OCI-LY3 (cell line): ENCODE data around the gene IPO4.

ENCODE experiments used
- H2AFZ ChIP-seq: fragments of 200-600, 300-600 bp; shearing (Covaris generic); 2 replicates; pipeline ENCODE4 v1.6.0; 2014; ENCODE audit warnings: antibody characterized with exemption, low read depth, low read length
- H3K27ac ChIP-seq: fragments of 200-600, 300-600 bp; sonication (generic); 2 replicates; pipeline ENCODE4 v1.5.1; 2014; ENCODE audit warnings: mild to moderate bottlenecking, low read length, moderate library complexity, mixed read lengths
- H3K27me3 ChIP-seq: fragments of 200-600, 300-600 bp; sonication (generic); 2 replicates; pipeline ENCODE4 v1.6.1; 2014; ENCODE audit warnings: low read depth, low read length, mixed read lengths
- H3K36me3 ChIP-seq: fragments of 200-600, 300-600 bp; sonication (generic); replicated peaks from 2 replicates; pipeline ENCODE3; 2014; ENCODE audit warnings: low read depth, low read length, mixed read lengths
- H3K4me1 ChIP-seq: fragments of 300-600, 200-600 bp; sonication (generic); 2 replicates; pipeline ENCODE4 v1.6.1; 2014; ENCODE audit warnings: low read length, mixed read lengths
- H3K4me2 ChIP-seq: fragments of 200-600, 300-600 bp; sonication (generic); 2 replicates; pipeline ENCODE4 v1.6.1; 2014; ENCODE audit warnings: low read length, mixed read lengths
- H3K4me3 ChIP-seq: fragments of 300-600, 200-600 bp; sonication (generic); 2 replicates; pipeline ENCODE4 v1.5.1; 2014; ENCODE audit warnings: antibody characterized with exemption, mild to moderate bottlenecking, low read length, moderate library complexity
- H3K79me2 ChIP-seq: fragments of 300-600, 200-600 bp; shearing (Covaris generic); 2 replicates; pipeline ENCODE4 v1.6.1; 2014; ENCODE audit warnings: mild to moderate bottlenecking, low read length, mixed read lengths
- H3K9ac ChIP-seq: fragments of 300-600, 200-600 bp; shearing (Covaris generic); 2 replicates; pipeline ENCODE4 v1.6.0; 2014; ENCODE audit warnings: mild to moderate bottlenecking, low read length, moderate library complexity
- H3K9me3 ChIP-seq: fragments of 200-600, 300-600 bp; shearing (Covaris generic); 2 replicates; pipeline ENCODE4 v1.6.1; 2014; ENCODE audit warnings: low read length, mixed read lengths; ENCODE audit not compliant: insufficient read depth
- H4K20me1 ChIP-seq: fragments of 200-600, 300-600 bp; sonication (generic); 2 replicates; pipeline ENCODE4 v1.6.1; 2016; ENCODE audit warnings: low read length, mixed read lengths; ENCODE audit not compliant: insufficient read depth
- EZH2phosphoT487 ChIP-seq: fragments of 200-600 bp; shearing (Covaris generic); IDR thresholded peaks from 2 replicates; pipeline ENCODE4 v1.6.1; 2018; ENCODE audit warnings: antibody characterized with exemption, mixed run types, low read depth
- TF ChIP-seq, protein P1 (sequence below): fragments of 200-600, 300-600 bp; sonication (generic); IDR thresholded peaks from 2 replicates; pipeline ENCODE4 v1.5.1; 2014; ENCODE audit warnings: antibody characterized with exemption, low read length, low read depth

The IPO4 gene

DNA sequence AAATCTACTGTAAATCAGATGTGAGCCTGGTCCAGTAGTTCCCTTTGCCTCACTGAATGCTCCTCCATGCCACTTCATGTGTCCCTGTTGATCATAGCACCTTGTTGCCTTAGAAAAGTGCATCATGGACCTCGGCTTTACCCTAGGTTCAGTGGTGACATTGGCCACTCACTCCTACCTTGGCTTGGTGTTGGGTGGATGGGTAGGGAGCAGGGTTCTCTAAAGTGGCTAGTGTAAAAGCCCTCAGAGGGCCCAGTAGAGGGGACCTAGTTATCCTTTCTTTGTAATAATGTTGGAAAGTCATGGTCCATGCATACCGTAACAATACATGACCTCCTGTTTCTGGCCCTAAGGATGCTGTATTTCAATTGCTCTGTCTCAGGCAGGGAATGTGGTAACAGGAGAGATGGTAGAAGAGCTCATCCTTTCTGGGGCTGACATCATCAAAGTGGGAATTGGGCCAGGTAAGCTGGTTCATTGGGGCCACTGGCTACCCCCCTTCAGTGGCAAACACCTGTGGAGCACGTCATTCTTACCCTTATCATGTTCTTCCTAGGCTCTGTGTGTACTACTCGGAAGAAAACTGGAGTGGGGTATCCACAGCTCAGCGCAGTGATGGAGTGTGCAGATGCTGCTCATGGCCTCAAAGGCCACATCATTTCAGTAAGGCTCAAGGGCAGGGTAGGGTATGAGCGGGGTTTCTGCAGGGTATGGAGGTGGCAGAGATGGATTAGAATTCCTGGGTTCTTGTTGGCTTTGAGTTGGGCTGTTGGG lies 48.3 kb upstream of the IPO4 start:
- peaks cover 3% of the 10 kb centered on the region; the same call in 1 of the 2 replicates for H4K20me1 ChIP-seq
- H3K27me3 ChIP-seq = no peaks in the 10 kb centered on the region
- H3K4me1 ChIP-seq = peaks cover 12% of the 10 kb centered on the region
- H3K9me3 ChIP-seq = no peaks in the 10 kb centered on the region
- H3K79me2 ChIP-seq = peaks cover 12% of the 10 kb centered on the region
- H3K4me3 ChIP-seq = no peak overlapping the region
- no peak overlapping the region for H3K4me2 ChIP-seq
- H3K9ac ChIP-seq = no peak overlapping the region
- TF ChIP-seq, protein P1, sequence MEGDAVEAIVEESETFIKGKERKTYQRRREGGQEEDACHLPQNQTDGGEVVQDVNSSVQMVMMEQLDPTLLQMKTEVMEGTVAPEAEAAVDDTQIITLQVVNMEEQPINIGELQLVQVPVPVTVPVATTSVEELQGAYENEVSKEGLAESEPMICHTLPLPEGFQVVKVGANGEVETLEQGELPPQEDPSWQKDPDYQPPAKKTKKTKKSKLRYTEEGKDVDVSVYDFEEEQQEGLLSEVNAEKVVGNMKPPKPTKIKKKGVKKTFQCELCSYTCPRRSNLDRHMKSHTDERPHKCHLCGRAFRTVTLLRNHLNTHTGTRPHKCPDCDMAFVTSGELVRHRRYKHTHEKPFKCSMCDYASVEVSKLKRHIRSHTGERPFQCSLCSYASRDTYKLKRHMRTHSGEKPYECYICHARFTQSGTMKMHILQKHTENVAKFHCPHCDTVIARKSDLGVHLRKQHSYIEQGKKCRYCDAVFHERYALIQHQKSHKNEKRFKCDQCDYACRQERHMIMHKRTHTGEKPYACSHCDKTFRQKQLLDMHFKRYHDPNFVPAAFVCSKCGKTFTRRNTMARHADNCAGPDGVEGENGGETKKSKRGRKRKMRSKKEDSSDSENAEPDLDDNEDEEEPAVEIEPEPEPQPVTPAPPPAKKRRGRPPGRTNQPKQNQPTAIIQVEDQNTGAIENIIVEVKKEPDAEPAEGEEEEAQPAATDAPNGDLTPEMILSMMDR = no peak
- no peak for TF ChIP-seq EZH2phosphoT487
- peaks cover 48% of the 10 kb centered on the region for H3K36me3 ChIP-seq
- no peak overlapping the region for H3K27ac ChIP-seq
- no peak overlapping the region for H2AFZ ChIP-seq

DNA sequence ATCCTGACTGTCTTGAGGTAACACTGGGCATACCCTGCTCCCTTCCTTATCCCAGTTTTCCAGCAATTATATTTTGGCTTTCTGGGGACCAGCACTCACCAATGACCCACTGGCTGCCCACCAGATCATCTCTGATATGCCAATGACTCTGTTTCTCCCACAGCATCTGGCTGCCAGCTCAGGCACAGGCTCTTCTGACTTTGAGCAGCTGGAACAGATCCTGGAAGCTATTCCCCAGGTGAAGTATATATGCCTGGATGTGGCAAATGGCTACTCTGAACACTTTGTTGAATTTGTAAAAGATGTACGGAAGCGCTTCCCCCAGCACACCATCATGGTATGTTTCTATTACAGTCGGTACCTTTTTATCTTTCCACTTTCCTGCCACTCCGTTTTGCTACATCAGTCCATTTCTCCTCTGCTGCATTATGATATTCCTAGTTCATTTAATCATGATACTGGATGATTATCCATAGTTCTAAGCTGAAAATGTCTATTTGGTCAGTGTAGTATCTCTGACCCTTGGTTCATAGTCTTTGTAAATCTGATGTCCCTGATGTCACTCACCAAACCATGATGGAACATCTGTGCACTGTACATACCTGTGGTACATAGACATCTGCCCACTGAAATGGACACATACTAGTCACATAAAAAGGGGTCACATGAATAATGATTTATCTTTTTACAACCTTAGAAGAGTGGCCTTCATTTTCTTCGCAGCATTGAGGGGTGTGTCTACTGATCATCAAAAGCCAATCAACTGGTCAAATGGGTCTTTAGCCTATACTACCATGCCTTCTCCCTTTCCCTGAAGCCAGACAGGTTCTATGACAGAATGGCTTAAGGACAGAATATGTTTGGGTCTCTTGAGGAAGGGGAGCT lies 47.4 kb upstream of the IPO4 start:
- Histone ChIP-seq H3K4me2 (no peak overlapping the region), H4K20me1 (no peaks in the 10 kb centered on the region), H3K27me3 (no peaks in the 10 kb centered on the region), H2AFZ (no peak overlapping the region), H3K79me2 (peaks cover 20% of the 10 kb centered on the region), H3K36me3 (peaks cover 46% of the 10 kb centered on the region), H3K27ac (no peak overlapping the region), H3K4me3 (no peak overlapping the region), H3K4me1 (peaks cover 10% of the 10 kb centered on the region), H3K9me3 (no peaks in the 10 kb centered on the region), H3K9ac (no peak overlapping the region)
- TF ChIP-seq EZH2phosphoT487 = no peak
- TF ChIP-seq, protein P1 = no peak

DNA sequence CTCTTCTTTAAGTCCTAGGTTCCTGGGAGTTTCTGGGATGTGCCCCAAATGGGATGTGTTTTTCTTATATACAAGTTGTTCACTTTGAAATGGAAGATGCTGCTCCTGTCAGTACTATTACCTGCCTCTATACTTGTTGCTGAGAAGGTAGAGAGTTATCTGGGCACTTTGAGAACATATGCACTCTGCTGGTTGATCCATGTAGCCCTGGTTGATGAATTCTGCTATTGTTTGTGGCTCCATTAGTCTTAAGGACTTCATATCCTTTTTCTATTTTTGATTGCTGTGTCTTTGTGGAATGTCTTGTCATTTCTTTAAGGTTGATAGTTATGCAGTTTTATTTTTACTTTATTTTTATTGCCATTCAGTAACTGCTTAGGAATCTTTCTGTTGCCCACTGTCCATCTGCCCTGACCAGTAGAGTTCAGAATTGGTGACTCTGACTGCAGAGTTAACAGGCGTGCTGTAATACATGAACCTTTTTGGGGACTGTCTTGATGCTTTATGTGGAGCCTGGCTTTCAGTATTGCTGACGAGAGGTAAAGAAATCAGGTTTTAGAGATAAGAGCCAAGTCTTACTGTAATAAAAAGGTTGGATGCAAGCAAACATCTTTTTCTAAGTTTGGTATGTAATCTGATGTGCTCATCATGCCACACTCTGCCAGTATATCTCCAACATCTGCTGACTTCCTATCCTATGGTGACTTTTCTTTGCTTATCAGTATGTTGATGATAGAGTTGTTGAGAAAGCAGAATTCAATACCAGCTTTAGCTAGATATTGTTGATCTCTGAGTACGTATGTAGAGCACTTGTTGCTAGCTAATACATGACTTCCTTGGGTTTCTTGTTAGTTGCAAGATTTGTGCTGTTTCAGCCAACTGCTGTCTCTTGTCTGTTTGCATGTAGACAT lies 45.7 kb upstream of the IPO4 start:
- no peak overlapping the region for H2AFZ ChIP-seq
- no peak for TF ChIP-seq EZH2phosphoT487
- TF ChIP-seq, protein P1 = no peak
- peaks cover 33% of the 10 kb centered on the region for H3K79me2 ChIP-seq
- H3K9me3 ChIP-seq = no peaks in the 10 kb centered on the region
- H3K9ac ChIP-seq = no peak overlapping the region
- H4K20me1 ChIP-seq = no peaks in the 10 kb centered on the region
- peaks cover 30% of the 10 kb centered on the region for H3K36me3 ChIP-seq
- no peaks in the 10 kb centered on the region for H3K27me3 ChIP-seq
- H3K4me2 ChIP-seq = no peak overlapping the region
- H3K4me1 ChIP-seq = peaks cover 13% of the 10 kb centered on the region
- H3K4me3 ChIP-seq = no peak overlapping the region
- no peak overlapping the region for H3K27ac ChIP-seq
